ENCODE results near the gene ZMYM4.

GRCh38 chr1:35448344-35448801 is 179.9 kb downstream of the ZMYM4 start:
- no peak for TF ChIP-seq POLR2A (IDR thresholded peaks at IDR 0.05; ENCODE audit: low read depth, low read length)
- no peak for TF ChIP-seq TAF1 (IDR thresholded peaks at IDR 0.05; ENCODE audit: low read depth, low read length)
- TF ChIP-seq POLR2AphosphoS5 (IDR thresholded peaks at IDR 0.05; ENCODE audit: low read depth, low read length): no peak
- no peak for TF ChIP-seq POU2F2 (IDR thresholded peaks at IDR 0.05; ENCODE audit: low read depth, low read length)
- no peak for TF ChIP-seq SPI1 (IDR thresholded peaks at IDR 0.05; ENCODE audit: low read depth, low read length)

Measured in GM12891 (cell line).